HepG2 (cell line): ENCODE measurements around the gene AGBL1. TPM values are rescaled to one million over a fixed set of nuclear protein-coding genes. Genes with fewer than 3 reads are reported as not detected.

Experiments used
- ATAC-seq: fragments of 200-7000 bp; cut with Tn5 transposase; 3 replicates; pipeline ENCODE4 v1.9.1; 2020; ENCODE audit warnings: mild to moderate bottlenecking, moderate library complexity
- BruUV-seq: library from RNA; stranded (reverse); fragments of 400-500 nt; replicated peaks from 2 replicates; lab custom pipeline; 2021; lab: Mats Ljungman, UMichigan
- CTCF ChIA-PET: fragments of 300-600 bp; formaldehyde crosslinking; extraction: SDS; loops from one replicate; lab custom pipeline; 2021; ENCODE audit warnings: low total read pairs, inconsistent platforms, low intra/inter-chr PET ratio; lab: Yijun Ruan, JAX
- POLR2A ChIA-PET: fragments of 350-600 bp; sonication (Branson Sonifier 250); formaldehyde crosslinking; loops from one replicate; lab custom pipeline; 2020; ENCODE audit warnings: antibody characterized with exemption, inconsistent platforms; lab: Yijun Ruan, JAX
- DNase-seq: peaks from one replicate; pipeline ENCODE4 v3.0.0-alpha.2; 2015; ENCODE audit warnings: low spot score
- FAIRE-seq: peaks from 3 replicates; lab custom pipeline; 2011; peaks lifted over from hg19 to GRCh38; lab: Jason Lieb, UNC
- H2AFZ ChIP-seq: one replicate; pipeline ENCODE4 v1.6.1; 2011; ENCODE audit warnings: low read length, inconsistent platforms
- H3K27ac ChIP-seq: fragments of 300-600 bp; 3 replicates; pipeline ENCODE4 v1.8.0; 2011; ENCODE audit warnings: mixed run types, mild to moderate bottlenecking, mixed read lengths, low read length, inconsistent platforms; ENCODE audit not compliant: insufficient read depth; ENCODE audit errors: extremely low read length
- H3K27me3 ChIP-seq, 2 experiments: fragments of 200-600 bp in 1 of 2; 2 replicates in 1 of 2; 3 replicates in 1 of 2; pipeline versions ENCODE4 v1.6.0 to v1.8.0; 2011; ENCODE audit warnings: low read length in 2 of 2, mild to moderate bottlenecking in 2 of 2, moderate library complexity in 2 of 2, inconsistent platforms in 1 of 2; ENCODE audit not compliant: insufficient read depth in 2 of 2, control insufficient read depth in 1 of 2
- H3K36me3 ChIP-seq, 2 experiments: fragments of 200-600 bp in 1 of 2; replicated peaks in 1 of 2; 2 replicates in 1 of 2; 3 replicates in 1 of 2; pipeline versions ENCODE4 v1.5.1 to v1.8.0; 2011; ENCODE audit warnings: low read length in 2 of 2, inconsistent platforms in 1 of 2; ENCODE audit not compliant: insufficient read depth in 2 of 2, control insufficient read depth in 1 of 2
- H3K4me1 ChIP-seq: 2 replicates; pipeline ENCODE4 v1.5.1; 2012; ENCODE audit warnings: low read length, inconsistent platforms; ENCODE audit not compliant: insufficient read depth
- H3K4me2 ChIP-seq: 2 replicates; pipeline ENCODE4 v1.6.0; 2011; ENCODE audit warnings: low read depth, low read length, inconsistent platforms
- H3K4me3 ChIP-seq, 3 experiments: fragments of 200-600 bp in 1 of 3; sonication (generic), shearing (Covaris generic) in 1 of 3; replicated peaks in 1 of 3; 2 replicates each; pipeline ENCODE4 v1.5.1; 2011 to 2016; ENCODE audit warnings: low read length in 3 of 3, inconsistent platforms in 2 of 3, low read depth in 2 of 3, mild to moderate bottlenecking in 2 of 3, control low read depth in 1 of 3, mixed read lengths in 1 of 3; ENCODE audit not compliant: insufficient read depth in 1 of 3
- H3K79me2 ChIP-seq: one replicate; pipeline ENCODE4 v1.6.1; 2011; ENCODE audit warnings: low read length, inconsistent platforms; ENCODE audit not compliant: insufficient read depth
- H3K9ac ChIP-seq: 2 replicates; pipeline ENCODE4 v1.6.0; 2011; ENCODE audit warnings: mild to moderate bottlenecking, low read depth, low read length, inconsistent platforms; ENCODE audit not compliant: insufficient read depth
- H3K9me3 ChIP-seq: 2 replicates; pipeline ENCODE4 v1.5.1; 2012; ENCODE audit warnings: mild to moderate bottlenecking, low read length
- H4K20me1 ChIP-seq: 2 replicates; pipeline ENCODE4 v1.6.0; 2011; ENCODE audit warnings: inconsistent platforms, mild to moderate bottlenecking, low read length, moderate library complexity; ENCODE audit not compliant: insufficient read depth
- HCFC1 ChIP-seq: fragments of 150-350 bp; IDR thresholded peaks from 2 replicates; pipeline ENCODE4 v1.6.1; 2014; ENCODE audit warnings: low read depth, low read length
- MAFF ChIP-seq: IDR thresholded peaks from 2 replicates; pipeline ENCODE4 v1.6.1; 2011; ENCODE audit warnings: low read depth, low read length, improper control_type of control experiment
- MEIS2 ChIP-seq: sonication (generic); formaldehyde crosslinking; IDR thresholded peaks from 2 replicates; pipeline ENCODE4 v1.9.0; 2021; ENCODE audit warnings: mild to moderate bottlenecking, missing genetic modification reagents
- MXI1 ChIP-seq: IDR thresholded peaks from 3 replicates; pipeline ENCODE4 v1.6.1; 2012; ENCODE audit warnings: low read depth, low read length, inconsistent platforms, borderline replicate concordance
- ZNF460 ChIP-seq: sonication (generic); formaldehyde crosslinking; IDR thresholded peaks from 2 replicates; pipeline ENCODE4 v1.5.1; 2020; ENCODE audit warnings: missing genetic modification reagents, mild to moderate bottlenecking, borderline replicate concordance
- ZNF546 ChIP-seq: sonication (generic); formaldehyde crosslinking; conservative IDR thresholded peaks from 2 replicates; pipeline ENCODE4 v1.8.1; 2023; ENCODE audit warnings: mild to moderate bottlenecking, missing genetic modification reagents
- ZNF773 ChIP-seq: sonication (generic); formaldehyde crosslinking; IDR thresholded peaks from 2 replicates; pipeline ENCODE4 v1.4.0; 2020; ENCODE audit warnings: missing genetic modification reagents, borderline replicate concordance
- WGBS: methylation state at CpG from one replicate; pipeline ENCODE4 v1.1.6; 2017; ENCODE audit warnings: low lambda C conversion rate; 5-methylcytosine and 5-hydroxymethylcytosine counted together
- in situ Hi-C: cut with HindIII; loops from 2 replicates; pipeline ENCODE4 v1.10.0; 2017; ENCODE audit warnings: low pct_unique_long_range_greater_than_20kb; ENCODE audit not compliant: extremely low pct_ligation_motif_present
- intact Hi-C: fragments of 100-400 bp; cut with micrococcal nuclease; formaldehyde crosslinking; loops from one replicate; pipeline ENCODE4 v1.10.0; 2022; ENCODE audit not compliant: unreplicated experiment
- polyA plus RNA-seq, 8 experiments: library from polyadenylated mRNA; depleted of rRNA in 3 of 8; stranded (reverse) in 7 of 8; unstranded in 1 of 8; fragments of >200 nt; fragmentation: Illumina TruSeq in 4 of 8; extraction: Trizol in 4 of 8; gene quantifications; 2 replicates each; pipeline versions ENCODE4 v1.2.1 to v1.2.3, GENCODE V29; 2011 to 2016; ENCODE audit warnings: low read depth in 4 of 8, missing spikeins in 1 of 8, mixed read lengths in 1 of 8; ENCODE audit not compliant: insufficient read depth in 1 of 8
- total RNA-seq, 5 experiments: library from RNA; depleted of rRNA; stranded (reverse); fragments of >200 nt; fragmentation: Illumina TruSeq; extraction: Trizol; gene quantifications; 2 replicates each; pipeline ENCODE4 v1.2.3, GENCODE V29; 2016; ENCODE audit warnings: low read depth in 1 of 5
- TF ChIP-seq, protein P1 (sequence below): sonication (generic); formaldehyde crosslinking; conservative IDR thresholded peaks from 2 replicates; pipeline ENCODE4 v1.8.0; 2022; ENCODE audit warnings: low read depth, missing genetic modification reagents
- TF ChIP-seq, protein P2 (sequence below): sonication (generic); formaldehyde crosslinking; IDR thresholded peaks from 2 replicates; pipeline ENCODE4 v1.5.0; 2020; ENCODE audit warnings: missing genetic modification reagents, mild to moderate bottlenecking, borderline replicate concordance

The AGBL1 gene
- total and polyA plus RNA-seq, 2 of the 13 experiments (the other 11 are each of a cell fraction or from before 2014, with no cell fraction given): 0.01 TPM; not detected in 1

DNA sequence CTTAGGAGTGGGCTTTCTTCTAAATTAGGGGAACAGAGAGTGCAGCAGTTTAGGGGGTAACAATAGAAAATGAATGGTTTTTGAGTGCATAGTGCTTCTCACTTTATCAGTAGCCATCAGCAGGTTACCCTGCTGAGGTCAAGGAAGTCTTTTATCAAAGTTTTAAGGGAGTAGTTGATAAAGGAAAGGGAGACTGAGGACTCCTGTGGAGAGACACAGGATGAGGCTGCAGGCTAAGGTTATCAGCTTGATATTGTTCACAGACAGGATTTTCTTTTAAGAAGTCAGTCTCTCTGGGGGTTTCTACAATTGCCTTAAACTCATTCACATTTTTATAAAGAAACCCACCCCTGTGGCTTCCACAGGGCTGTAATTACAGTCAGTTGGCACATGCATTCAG, 205.0 kb downstream of the AGBL1 start (continued):
- TF ChIP-seq, protein P1, sequence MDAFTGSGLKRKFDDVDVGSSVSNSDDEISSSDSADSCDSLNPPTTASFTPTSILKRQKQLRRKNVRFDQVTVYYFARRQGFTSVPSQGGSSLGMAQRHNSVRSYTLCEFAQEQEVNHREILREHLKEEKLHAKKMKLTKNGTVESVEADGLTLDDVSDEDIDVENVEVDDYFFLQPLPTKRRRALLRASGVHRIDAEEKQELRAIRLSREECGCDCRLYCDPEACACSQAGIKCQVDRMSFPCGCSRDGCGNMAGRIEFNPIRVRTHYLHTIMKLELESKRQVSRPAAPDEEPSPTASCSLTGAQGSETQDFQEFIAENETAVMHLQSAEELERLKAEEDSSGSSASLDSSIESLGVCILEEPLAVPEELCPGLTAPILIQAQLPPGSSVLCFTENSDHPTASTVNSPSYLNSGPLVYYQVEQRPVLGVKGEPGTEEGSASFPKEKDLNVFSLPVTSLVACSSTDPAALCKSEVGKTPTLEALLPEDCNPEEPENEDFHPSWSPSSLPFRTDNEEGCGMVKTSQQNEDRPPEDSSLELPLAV (CRISPR knock-in tag): no peak
- TF ChIP-seq HCFC1: no peak
- no peak for TF ChIP-seq ZNF773 (CRISPR knock-in tag)
- TF ChIP-seq ZNF460 (CRISPR knock-in tag): no peak
- TF ChIP-seq, all 625 proteins: peak for 0

DNA sequence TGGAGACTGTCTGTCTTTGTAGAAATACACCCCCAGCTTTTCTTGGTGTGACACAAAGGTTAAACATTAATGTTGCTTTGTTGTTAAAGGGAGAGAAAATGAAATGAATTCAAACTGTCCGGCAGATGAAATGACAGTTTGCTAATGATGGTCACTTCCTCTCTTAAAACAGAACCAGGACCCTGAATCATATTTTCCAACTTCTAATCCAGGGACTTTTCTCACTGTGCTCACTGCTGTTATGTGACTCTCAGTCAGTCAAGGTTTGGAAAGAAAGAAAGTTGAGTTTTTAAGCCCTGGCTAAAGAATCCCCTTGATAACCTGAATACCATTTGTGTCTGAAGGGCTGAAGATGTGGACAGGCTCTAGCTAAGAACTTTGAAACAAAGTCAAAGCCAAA, 215.8 kb downstream of the AGBL1 start:
- no peaks in the 10 kb centered on the region for H4K20me1 ChIP-seq
- H3K9ac ChIP-seq: no peak overlapping the region
- in situ Hi-C loops (no loop called here), intact Hi-C loops (no loop called here)
- no peaks in the 10 kb centered on the region for H3K4me1 ChIP-seq
- no peaks in the 10 kb centered on the region for H3K79me2 ChIP-seq
- no peak for TF ChIP-seq MXI1
- no peak overlapping the region for H3K4me2 ChIP-seq
- 5% methylated on average over 1 of the region's 1 CpG for WGBS
- FAIRE-seq (no peak), DNase-seq (no peak), ATAC-seq (no peak)
- no peak overlapping the region for H3K4me3 ChIP-seq
- peaks cover 10% of the 10 kb centered on the region for H3K9me3 ChIP-seq
- H2AFZ ChIP-seq: no peak overlapping the region
- no TSS peak for BruUV-seq
- ChIA-PET POLR2A (no interaction called here), CTCF (no interaction called here)
- no peaks in the 10 kb centered on the region for H3K27me3 ChIP-seq
- H3K36me3 ChIP-seq: no peaks in the 10 kb centered on the region
- H3K27ac ChIP-seq: no peak overlapping the region

DNA sequence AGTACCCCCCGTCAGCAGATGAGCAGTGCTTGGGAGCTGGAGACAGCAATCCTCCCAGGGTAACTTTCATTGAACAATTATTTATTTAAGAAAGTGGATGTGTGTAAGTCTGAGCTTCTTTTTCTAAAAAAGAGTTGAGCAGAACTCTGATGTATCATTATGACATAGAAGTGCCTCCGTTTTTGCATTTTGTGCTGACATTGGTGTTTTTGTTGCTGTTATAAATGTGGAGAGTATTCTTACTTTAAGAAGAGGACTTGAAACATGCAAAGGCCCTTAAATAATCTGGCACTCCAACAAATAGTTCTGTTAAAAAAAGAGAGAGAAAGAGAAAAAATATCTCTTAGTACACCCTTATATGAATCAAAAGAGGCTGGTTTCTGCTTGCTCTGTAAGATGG, 217.1 kb downstream of the AGBL1 start:
- Histone ChIP-seq H3K27ac (no peak overlapping the region), H3K9ac (no peak overlapping the region), H3K79me2 (no peaks in the 10 kb centered on the region), H3K9me3 (peaks cover 4% of the 10 kb centered on the region), H3K4me3 (no peak overlapping the region), H2AFZ (no peak overlapping the region), H3K4me1 (no peaks in the 10 kb centered on the region), H3K36me3 (no peaks in the 10 kb centered on the region), H4K20me1 (no peaks in the 10 kb centered on the region), H3K27me3 (no peaks in the 10 kb centered on the region), H3K4me2 (no peak overlapping the region)
- BruUV-seq: no TSS peak
- 0% methylated on average over 2 of the region's 2 CpGs for WGBS
- in situ Hi-C loops: no loop called here
- CTCF ChIA-PET: no interaction called here
- ATAC-seq (no peak), FAIRE-seq (no peak), DNase-seq (no peak)
- intact Hi-C loops: no loop called here
- POLR2A ChIA-PET: no interaction called here
- TF ChIP-seq MEIS2 (CRISPR knock-in tag) (no peak), ZNF546 (CRISPR knock-in tag) (no peak), MAFF (peak; percentile 76)
- TF ChIP-seq, protein P2, sequence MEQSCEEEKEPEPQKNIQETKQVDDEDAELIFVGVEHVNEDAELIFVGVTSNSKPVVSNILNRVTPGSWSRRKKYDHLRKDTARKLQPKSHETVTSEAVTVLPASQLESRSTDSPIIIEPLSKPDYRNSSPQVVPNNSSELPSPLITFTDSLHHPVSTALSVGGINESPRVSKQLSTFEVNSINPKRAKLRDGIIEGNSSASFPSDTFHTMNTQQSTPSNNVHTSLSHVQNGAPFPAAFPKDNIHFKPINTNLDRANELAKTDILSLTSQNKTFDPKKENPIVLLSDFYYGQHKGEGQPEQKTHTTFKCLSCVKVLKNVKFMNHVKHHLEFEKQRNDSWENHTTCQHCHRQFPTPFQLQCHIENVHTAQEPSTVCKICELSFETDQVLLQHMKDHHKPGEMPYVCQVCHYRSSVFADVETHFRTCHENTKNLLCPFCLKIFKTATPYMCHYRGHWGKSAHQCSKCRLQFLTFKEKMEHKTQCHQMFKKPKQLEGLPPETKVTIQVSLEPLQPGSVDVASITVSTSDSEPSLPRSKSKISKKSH: no peak
